Epithelial cell of esophagus (primary cell): Measurements from ENCODE around the gene MALRD1.
A peak's percentile ranks its signal among the peaks of the same experiment; 100 is the strongest.

ENCODE experiments used
- DNase-seq: peaks from one replicate; pipeline ENCODE4 v3.0.0; 2010; ENCODE audit warnings: low read depth
- H3K4me3 ChIP-seq: 2 replicates; pipeline ENCODE4 v1.5.1; 2011; ENCODE audit warnings: mild to moderate bottlenecking, low read length, control low read depth
- TF ChIP-seq, protein P1 (sequence below): IDR thresholded peaks from 2 replicates; pipeline ENCODE4 v1.5.1; 2011; ENCODE audit warnings: low read depth, mild to moderate bottlenecking, low read length, control low read depth, inconsistent platforms; ENCODE audit not compliant: insufficient read depth; ENCODE audit errors: missing control alignments

Gene MALRD1

GRCh38 chr10:19483421-19483820 lies 434.8 kb downstream of the MALRD1 start:
- no peak for DNase-seq
- TF ChIP-seq, protein P1, sequence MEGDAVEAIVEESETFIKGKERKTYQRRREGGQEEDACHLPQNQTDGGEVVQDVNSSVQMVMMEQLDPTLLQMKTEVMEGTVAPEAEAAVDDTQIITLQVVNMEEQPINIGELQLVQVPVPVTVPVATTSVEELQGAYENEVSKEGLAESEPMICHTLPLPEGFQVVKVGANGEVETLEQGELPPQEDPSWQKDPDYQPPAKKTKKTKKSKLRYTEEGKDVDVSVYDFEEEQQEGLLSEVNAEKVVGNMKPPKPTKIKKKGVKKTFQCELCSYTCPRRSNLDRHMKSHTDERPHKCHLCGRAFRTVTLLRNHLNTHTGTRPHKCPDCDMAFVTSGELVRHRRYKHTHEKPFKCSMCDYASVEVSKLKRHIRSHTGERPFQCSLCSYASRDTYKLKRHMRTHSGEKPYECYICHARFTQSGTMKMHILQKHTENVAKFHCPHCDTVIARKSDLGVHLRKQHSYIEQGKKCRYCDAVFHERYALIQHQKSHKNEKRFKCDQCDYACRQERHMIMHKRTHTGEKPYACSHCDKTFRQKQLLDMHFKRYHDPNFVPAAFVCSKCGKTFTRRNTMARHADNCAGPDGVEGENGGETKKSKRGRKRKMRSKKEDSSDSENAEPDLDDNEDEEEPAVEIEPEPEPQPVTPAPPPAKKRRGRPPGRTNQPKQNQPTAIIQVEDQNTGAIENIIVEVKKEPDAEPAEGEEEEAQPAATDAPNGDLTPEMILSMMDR: no peak
- no peak overlapping the region for H3K4me3 ChIP-seq

- TF ChIP-seq, protein P1: peak; percentile 3
- H3K4me3 ChIP-seq: no peak overlapping the region
Measured at GRCh38 chr10:19488592-19489280, 440.1 kb downstream of the MALRD1 start.

DNA sequence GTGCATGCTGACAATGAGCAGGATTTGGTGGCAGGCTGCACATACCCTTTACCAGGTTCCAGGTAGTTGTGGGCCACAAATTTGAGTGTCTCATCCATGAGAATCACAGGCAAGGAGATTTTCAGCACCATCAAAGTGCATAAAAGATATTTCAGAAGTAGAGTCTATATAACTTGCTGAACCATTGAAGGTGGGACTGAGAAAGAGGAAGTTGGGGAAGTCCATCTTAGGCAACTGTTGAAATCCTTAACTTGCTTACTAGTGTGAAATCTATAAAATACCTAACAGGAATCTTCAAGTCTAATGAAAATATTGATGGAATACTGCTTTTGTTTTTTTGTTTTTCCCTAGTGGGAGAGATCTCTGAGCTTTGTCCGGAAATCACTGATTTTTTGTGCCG lies 442.6 kb downstream of the MALRD1 start:
- TF ChIP-seq, protein P1: no peak
- no peak overlapping the region for H3K4me3 ChIP-seq
- DNase-seq: no peak

More at GRCh38 chr10:19488592-19489280, 440.1 kb downstream of the MALRD1 start:
- peak; percentile 4 for DNase-seq

GRCh38 chr10:19493917-19494316 lies 445.3 kb downstream of the MALRD1 start:
- TF ChIP-seq, protein P1: no peak

GRCh38 chr10:19497026-19497425 lies 448.4 kb downstream of the MALRD1 start:
- TF ChIP-seq, protein P1: no peak
- no peak for DNase-seq
- no peak overlapping the region for H3K4me3 ChIP-seq

More at GRCh38 chr10:19493917-19494316, 445.3 kb downstream of the MALRD1 start:
- no peak overlapping the region for H3K4me3 ChIP-seq
- no peak for DNase-seq

DNA sequence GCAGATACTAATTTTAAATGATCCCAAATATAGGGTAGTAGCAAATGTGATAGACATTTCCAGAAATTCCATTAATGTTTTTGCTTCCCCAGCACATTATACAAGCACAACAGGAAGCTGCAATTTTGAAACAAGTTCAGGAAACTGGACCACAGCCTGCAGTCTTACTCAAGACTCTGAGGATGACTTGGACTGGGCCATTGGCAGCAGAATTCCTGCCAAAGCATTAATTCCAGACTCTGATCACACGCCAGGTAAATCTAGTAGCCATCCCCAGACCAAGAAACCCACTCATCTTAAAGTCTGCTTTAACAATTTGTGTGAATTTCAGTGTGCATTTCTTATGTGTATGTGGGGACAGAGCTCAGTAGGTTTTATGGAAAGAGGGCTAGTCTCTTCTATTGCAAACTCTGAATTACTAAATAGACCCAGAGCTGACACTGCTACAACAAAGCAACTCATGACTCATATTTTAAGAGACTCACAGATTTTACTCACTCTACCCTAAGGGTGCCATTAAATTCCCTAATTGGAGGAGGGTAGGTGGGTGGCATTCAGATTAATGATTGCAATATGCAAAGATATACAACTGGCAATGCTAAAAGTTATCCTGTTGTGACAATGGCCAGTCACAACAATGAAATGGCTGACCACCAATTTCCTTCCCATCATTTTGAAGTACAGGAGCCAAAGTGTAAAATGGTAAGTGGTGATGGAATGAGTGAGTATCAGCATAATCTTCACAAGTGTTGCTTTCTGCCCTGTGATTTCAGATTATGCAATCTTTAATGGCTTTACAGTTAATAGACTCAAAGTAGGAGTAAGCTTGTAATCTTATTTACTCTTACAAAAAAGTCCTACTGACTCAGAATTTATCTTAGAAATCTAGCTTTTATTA lies 450.0 kb downstream of the MALRD1 start:
- H3K4me3 ChIP-seq: no peak overlapping the region
- TF ChIP-seq, protein P1: no peak
- DNase-seq: peak; percentile 7
